HG02623 (cell line): ENCODE data around the gene DOC2B.
"Not testable (repeated sequence)": the region's sequence is repeated elsewhere in the genome, so short reads cannot be mapped to it uniquely, and the experiment has no call there.

Experiments
- ATAC-seq: cut with Tn5 transposase; IDR thresholded peaks from one replicate; pipeline ENCODE4 v1.9.1; 2021; ENCODE audit warnings: moderate library complexity; ENCODE audit not compliant: unreplicated experiment

DOC2B gene

GRCh38 chr17:213286-214105, 32.0 kb upstream of the DOC2B start:
- ATAC-seq: no peak

GRCh38 chr17:210402-210801, 29.0 kb upstream of the DOC2B start:
- no peak for ATAC-seq

- ATAC-seq: no peak
These were observed 27.0 kb upstream of the DOC2B start for GRCh38 chr17:208429-208828.

- ATAC-seq: no peak
These were observed 26.3 kb upstream of the DOC2B start for GRCh38 chr17:207775-208174.

- ATAC-seq: no peak
These were observed 25.6 kb upstream of the DOC2B start for GRCh38 chr17:206941-207560.

- ATAC-seq: not testable (repeated sequence)
These were observed 25.0 kb upstream of the DOC2B start for GRCh38 chr17:206484-206883.

GRCh38 chr17:205817-206216, 24.4 kb upstream of the DOC2B start:
- no peak for ATAC-seq

- ATAC-seq: no peak
These were observed 23.8 kb upstream of the DOC2B start for GRCh38 chr17:205148-205669.

- ATAC-seq: no peak
These were observed 23.1 kb upstream of the DOC2B start for GRCh38 chr17:204427-205147.

GRCh38 chr17:202501-202951, 21.1 kb upstream of the DOC2B start:
- no peak for ATAC-seq

GRCh38 chr17:201736-202135, 20.3 kb upstream of the DOC2B start:
- not testable (repeated sequence) for ATAC-seq

- not testable (repeated sequence) for ATAC-seq
These were observed 19.8 kb upstream of the DOC2B start for GRCh38 chr17:201257-201656.

GRCh38 chr17:200586-200985, 19.1 kb upstream of the DOC2B start:
- ATAC-seq: no peak

- ATAC-seq: no peak
These were observed 18.5 kb upstream of the DOC2B start for GRCh38 chr17:199806-200545.

- no peak for ATAC-seq
These were observed 17.7 kb upstream of the DOC2B start for GRCh38 chr17:199191-199604.

- ATAC-seq: not testable (repeated sequence)
These were observed 16.8 kb upstream of the DOC2B start for GRCh38 chr17:198225-198624.

- no peak for ATAC-seq
These were observed 15.9 kb upstream of the DOC2B start for GRCh38 chr17:197352-197751.

- no peak for ATAC-seq
These were observed 13.6 kb upstream of the DOC2B start for GRCh38 chr17:194828-195602.

GRCh38 chr17:193841-194806, 12.7 kb upstream of the DOC2B start:
- ATAC-seq: no peak
